Caki2 (cell line): ENCODE data around the gene RAB27A. TPM values are rescaled to one million over a fixed set of nuclear protein-coding genes. Genes with fewer than 3 reads are reported as not detected.

Experiments
- DNase-seq: peaks from one replicate; pipeline ENCODE4 v3.0.0-alpha.2; 2015; ENCODE audit warnings: low read depth
- in situ Hi-C: cut with HindIII; loops from 2 replicates; pipeline ENCODE4 v1.10.0; 2016; ENCODE audit warnings: low sequenced_read_pairs, low pct_unique_long_range_greater_than_20kb, mixed read lengths
- total RNA-seq: library from RNA; depleted of rRNA; stranded (reverse); fragments of >200 nt; shearing (Covaris generic); gene quantifications from 2 replicates; pipeline ENCODE4 v1.2.3, GENCODE V29; 2014; ENCODE audit warnings: low replicate concordance

The RAB27A gene
- total RNA-seq, 1 experiment from 2014 or later: 14.0 TPM

- no peak for DNase-seq
- in situ Hi-C loops: no loop called here
Measured at GRCh38 chr15:55237219-55238130, 52.1 kb downstream of the RAB27A start.

GRCh38 chr15:55235546-55236036 lies 54.0 kb downstream of the RAB27A start:
- in situ Hi-C loops: no loop called here
- no peak for DNase-seq

- no peak for DNase-seq
- in situ Hi-C loops: no loop called here
Measured at GRCh38 chr15:55234800-55235104, 54.9 kb downstream of the RAB27A start.

GRCh38 chr15:55234104-55234799 lies 55.4 kb downstream of the RAB27A start:
- DNase-seq: no peak
- in situ Hi-C loops: no loop called here

GRCh38 chr15:55231455-55231854 lies 58.2 kb downstream of the RAB27A start:
- DNase-seq: no peak
- in situ Hi-C loops: no loop called here

- in situ Hi-C loops: no loop called here
- no peak for DNase-seq
Measured at GRCh38 chr15:55230953-55231352, 58.7 kb downstream of the RAB27A start.

GRCh38 chr15:55230051-55230670 lies 59.5 kb downstream of the RAB27A start:
- no peak for DNase-seq
- in situ Hi-C loops: no loop called here

- in situ Hi-C loops: no loop called here
- no peak for DNase-seq
Measured at GRCh38 chr15:55226127-55226526, 63.5 kb downstream of the RAB27A start.

- in situ Hi-C loops: no loop called here
- DNase-seq: no peak
Measured at GRCh38 chr15:55224892-55225291, 64.7 kb downstream of the RAB27A start.

- in situ Hi-C loops: no loop called here
- no peak for DNase-seq
Measured at GRCh38 chr15:55222588-55222987, 67.0 kb downstream of the RAB27A start.

- in situ Hi-C loops: no loop called here
- peak; percentile 30 for DNase-seq
Measured at GRCh38 chr15:55221090-55222011, 68.3 kb downstream of the RAB27A start.

GRCh38 chr15:55220606-55221005 lies 69.0 kb downstream of the RAB27A start:
- in situ Hi-C loops: no loop called here
- DNase-seq: no peak

GRCh38 chr15:55218056-55218455 lies 71.6 kb downstream of the RAB27A start:
- DNase-seq: no peak
- in situ Hi-C loops: no loop called here

- no peak for DNase-seq
- in situ Hi-C loops: no loop called here
Measured at GRCh38 chr15:55204464-55204863, 85.1 kb downstream of the RAB27A start.

GRCh38 chr15:55202206-55202605 lies 87.4 kb downstream of the RAB27A start:
- no peak for DNase-seq
- in situ Hi-C loops: no loop called here

GRCh38 chr15:55198706-55199105 lies 90.9 kb downstream of the RAB27A start:
- no peak for DNase-seq

GRCh38 chr15:55197719-55198118 lies 91.9 kb downstream of the RAB27A start:
- in situ Hi-C loops: no loop called here
- no peak for DNase-seq

More at GRCh38 chr15:55198706-55199105, 90.9 kb downstream of the RAB27A start:
- in situ Hi-C loops: no loop called here

GRCh38 chr15:55197362-55197705 lies 92.3 kb downstream of the RAB27A start:
- in situ Hi-C loops: no loop called here
- DNase-seq: no peak
